ENCODE results near the gene ROBO1.

Gene ROBO1

GRCh38 chr3:79639855-79640254, 127.9 kb downstream of the ROBO1 start:
- H3K9me3 Mint-ChIP-seq = peaks cover 14% of the 10 kb centered on the region
- no peaks in the 10 kb centered on the region for H3K27me3 Mint-ChIP-seq (ENCODE audit: low read depth)
- H3K27ac Mint-ChIP-seq = no peak overlapping the region
- no peak overlapping the region for H3K4me3 Mint-ChIP-seq
- H3K36me3 Mint-ChIP-seq (ENCODE audit: low read depth) = no peaks in the 10 kb centered on the region
- no peaks in the 10 kb centered on the region for H3K4me1 Mint-ChIP-seq (ENCODE audit: low read depth)

GRCh38 chr3:79636372-79636771, 131.4 kb downstream of the ROBO1 start:
- no peaks in the 10 kb centered on the region for H3K27me3 Mint-ChIP-seq (ENCODE audit: low read depth)
- H3K4me3 Mint-ChIP-seq = no peak overlapping the region
- no peaks in the 10 kb centered on the region for H3K4me1 Mint-ChIP-seq (ENCODE audit: low read depth)
- no peaks in the 10 kb centered on the region for H3K36me3 Mint-ChIP-seq (ENCODE audit: low read depth)
- peaks cover 16% of the 10 kb centered on the region for H3K9me3 Mint-ChIP-seq
- H3K27ac Mint-ChIP-seq = no peak overlapping the region

GRCh38 chr3:79632842-79633241, 135.0 kb downstream of the ROBO1 start:
- Mint-ChIP-seq H3K4me3 (no peak overlapping the region), H3K27me3 (ENCODE audit: low read depth) (no peaks in the 10 kb centered on the region), H3K9me3 (peaks cover 16% of the 10 kb centered on the region), H3K4me1 (ENCODE audit: low read depth) (no peaks in the 10 kb centered on the region), H3K36me3 (ENCODE audit: low read depth) (no peaks in the 10 kb centered on the region), H3K27ac (no peak overlapping the region)

- no peaks in the 10 kb centered on the region for H3K36me3 Mint-ChIP-seq (ENCODE audit: low read depth)
- H3K27me3 Mint-ChIP-seq (ENCODE audit: low read depth) = no peaks in the 10 kb centered on the region
- H3K9me3 Mint-ChIP-seq = peaks cover 60% of the 10 kb centered on the region
- H3K4me3 Mint-ChIP-seq = no peak overlapping the region
- H3K27ac Mint-ChIP-seq = no peak overlapping the region
- no peaks in the 10 kb centered on the region for H3K4me1 Mint-ChIP-seq (ENCODE audit: low read depth)
Observed at GRCh38 chr3:79618883-79619282, 148.9 kb downstream of the ROBO1 start.

- Mint-ChIP-seq H3K27me3 (ENCODE audit: low read depth) (no peaks in the 10 kb centered on the region), H3K27ac (no peak overlapping the region), H3K4me1 (ENCODE audit: low read depth) (no peaks in the 10 kb centered on the region), H3K4me3 (no peak overlapping the region), H3K9me3 (peaks cover 16% of the 10 kb centered on the region), H3K36me3 (ENCODE audit: low read depth) (no peaks in the 10 kb centered on the region)
Observed at GRCh38 chr3:79606414-79606813, 161.4 kb downstream of the ROBO1 start.

- no peak overlapping the region for H3K27ac Mint-ChIP-seq
- peaks cover 12% of the 10 kb centered on the region for H3K9me3 Mint-ChIP-seq
- H3K27me3 Mint-ChIP-seq (ENCODE audit: low read depth) = no peaks in the 10 kb centered on the region
- no peaks in the 10 kb centered on the region for H3K4me1 Mint-ChIP-seq (ENCODE audit: low read depth)
- no peak overlapping the region for H3K4me3 Mint-ChIP-seq
- no peaks in the 10 kb centered on the region for H3K36me3 Mint-ChIP-seq (ENCODE audit: low read depth)
Observed at GRCh38 chr3:79604681-79605080, 163.1 kb downstream of the ROBO1 start.

GRCh38 chr3:79602385-79602784, 165.4 kb downstream of the ROBO1 start:
- no peaks in the 10 kb centered on the region for H3K4me1 Mint-ChIP-seq (ENCODE audit: low read depth)
- H3K27me3 Mint-ChIP-seq (ENCODE audit: low read depth) = no peaks in the 10 kb centered on the region

GRCh38 chr3:79598594-79598993, 169.2 kb downstream of the ROBO1 start:
- Mint-ChIP-seq H3K9me3 (peaks cover 11% of the 10 kb centered on the region), H3K36me3 (ENCODE audit: low read depth) (no peaks in the 10 kb centered on the region), H3K4me1 (ENCODE audit: low read depth) (no peaks in the 10 kb centered on the region), H3K27ac (no peak overlapping the region), H3K4me3 (no peak overlapping the region), H3K27me3 (ENCODE audit: low read depth) (no peaks in the 10 kb centered on the region)

More at GRCh38 chr3:79602385-79602784, 165.4 kb downstream of the ROBO1 start:
- no peak overlapping the region for H3K4me3 Mint-ChIP-seq
- peaks cover 12% of the 10 kb centered on the region for H3K9me3 Mint-ChIP-seq
- no peaks in the 10 kb centered on the region for H3K36me3 Mint-ChIP-seq (ENCODE audit: low read depth)
- no peak overlapping the region for H3K27ac Mint-ChIP-seq

- H3K4me3 Mint-ChIP-seq = no peak overlapping the region
- H3K9me3 Mint-ChIP-seq = peaks cover 8% of the 10 kb centered on the region
- H3K27ac Mint-ChIP-seq = no peak overlapping the region
- H3K4me1 Mint-ChIP-seq (ENCODE audit: low read depth) = no peaks in the 10 kb centered on the region
- no peaks in the 10 kb centered on the region for H3K36me3 Mint-ChIP-seq (ENCODE audit: low read depth)
- no peaks in the 10 kb centered on the region for H3K27me3 Mint-ChIP-seq (ENCODE audit: low read depth)
Observed at GRCh38 chr3:79597709-79598108, 170.1 kb downstream of the ROBO1 start.

- peaks cover 4% of the 10 kb centered on the region for H3K9me3 Mint-ChIP-seq
- H3K27me3 Mint-ChIP-seq (ENCODE audit: low read depth) = no peaks in the 10 kb centered on the region
- H3K4me3 Mint-ChIP-seq = no peak overlapping the region
- no peaks in the 10 kb centered on the region for H3K36me3 Mint-ChIP-seq (ENCODE audit: low read depth)
- no peak overlapping the region for H3K27ac Mint-ChIP-seq
- H3K4me1 Mint-ChIP-seq (ENCODE audit: low read depth) = no peaks in the 10 kb centered on the region
Observed at GRCh38 chr3:79587150-79587549, 180.6 kb downstream of the ROBO1 start.

- H3K36me3 Mint-ChIP-seq (ENCODE audit: low read depth) = no peaks in the 10 kb centered on the region
- no peaks in the 10 kb centered on the region for H3K4me1 Mint-ChIP-seq (ENCODE audit: low read depth)
- no peaks in the 10 kb centered on the region for H3K27me3 Mint-ChIP-seq (ENCODE audit: low read depth)
- H3K4me3 Mint-ChIP-seq = no peak overlapping the region
- peaks cover 4% of the 10 kb centered on the region for H3K9me3 Mint-ChIP-seq
- no peak overlapping the region for H3K27ac Mint-ChIP-seq
Observed at GRCh38 chr3:79586232-79586631, 181.6 kb downstream of the ROBO1 start.

- Mint-ChIP-seq H3K27me3 (ENCODE audit: low read depth) (no peaks in the 10 kb centered on the region), H3K36me3 (ENCODE audit: low read depth) (no peaks in the 10 kb centered on the region), H3K9me3 (no peaks in the 10 kb centered on the region), H3K4me1 (ENCODE audit: low read depth) (no peaks in the 10 kb centered on the region), H3K4me3 (no peak overlapping the region), H3K27ac (no peak overlapping the region)
Observed at GRCh38 chr3:79572930-79573329, 194.9 kb downstream of the ROBO1 start.

- Mint-ChIP-seq H3K27me3 (ENCODE audit: low read depth) (no peaks in the 10 kb centered on the region), H3K9me3 (no peaks in the 10 kb centered on the region), H3K4me1 (ENCODE audit: low read depth) (no peaks in the 10 kb centered on the region), H3K4me3 (no peak overlapping the region), H3K27ac (no peak overlapping the region), H3K36me3 (ENCODE audit: low read depth) (no peaks in the 10 kb centered on the region)
Observed at GRCh38 chr3:79568938-79569337, 198.9 kb downstream of the ROBO1 start.

GRCh38 chr3:79564192-79564591, 203.6 kb downstream of the ROBO1 start:
- H3K27ac Mint-ChIP-seq = no peak overlapping the region
- no peak overlapping the region for H3K4me3 Mint-ChIP-seq
- H3K36me3 Mint-ChIP-seq (ENCODE audit: low read depth) = no peaks in the 10 kb centered on the region
- H3K9me3 Mint-ChIP-seq = no peaks in the 10 kb centered on the region
- H3K4me1 Mint-ChIP-seq (ENCODE audit: low read depth) = no peaks in the 10 kb centered on the region
- H3K27me3 Mint-ChIP-seq (ENCODE audit: low read depth) = no peaks in the 10 kb centered on the region

- H3K27ac Mint-ChIP-seq = no peak overlapping the region
- no peaks in the 10 kb centered on the region for H3K27me3 Mint-ChIP-seq (ENCODE audit: low read depth)
- H3K36me3 Mint-ChIP-seq (ENCODE audit: low read depth) = no peaks in the 10 kb centered on the region
- no peaks in the 10 kb centered on the region for H3K4me1 Mint-ChIP-seq (ENCODE audit: low read depth)
- H3K9me3 Mint-ChIP-seq = peaks cover 3% of the 10 kb centered on the region
- no peak overlapping the region for H3K4me3 Mint-ChIP-seq
Observed at GRCh38 chr3:79560698-79561097, 207.1 kb downstream of the ROBO1 start.

GRCh38 chr3:79558943-79559342, 208.9 kb downstream of the ROBO1 start:
- peaks cover 3% of the 10 kb centered on the region for H3K9me3 Mint-ChIP-seq

More at GRCh38 chr3:79558943-79559342, 208.9 kb downstream of the ROBO1 start:
- H3K4me3 Mint-ChIP-seq = no peak overlapping the region
- no peaks in the 10 kb centered on the region for H3K4me1 Mint-ChIP-seq (ENCODE audit: low read depth)
- no peaks in the 10 kb centered on the region for H3K36me3 Mint-ChIP-seq (ENCODE audit: low read depth)
- H3K27me3 Mint-ChIP-seq (ENCODE audit: low read depth) = no peaks in the 10 kb centered on the region
- H3K27ac Mint-ChIP-seq = no peak overlapping the region
